Stimulated activated naive CD8-positive, alpha-beta T cell treated with anti-CD3 and anti-CD28 coated beads, Interleukin-15, amount 100 ng/mL, for 72 hours (primary cell): Measurements from ENCODE around the gene DRD2.

ENCODE experiments used
- ATAC-seq: fragments of 150-1000 bp; cut with Tn5 transposase; 2 replicates; pipeline ENCODE4 v1.10.0; 2021; ENCODE audit warnings: mild to moderate bottlenecking, moderate library complexity
- DNase-seq, 2 donors: peaks; one replicate each; pipeline ENCODE4 v3.0.0; 2021 to 2022
- H3K27ac Mint-ChIP-seq, 2 donors: one replicate each; pipeline ENCODE4 v1.8.0; 2022; ENCODE audit warnings: mild to moderate bottlenecking in 2 of 2, mixed read lengths in 2 of 2, moderate library complexity in 2 of 2
- H3K27me3 Mint-ChIP-seq: one replicate; pipeline ENCODE4 v1.8.0; 2022; ENCODE audit warnings: mixed read lengths
- H3K4me1 Mint-ChIP-seq: one replicate; pipeline ENCODE4 v1.8.0; 2022; ENCODE audit warnings: mild to moderate bottlenecking, mixed read lengths
- H3K4me3 Mint-ChIP-seq, 2 donors: one replicate each; pipeline ENCODE4 v1.8.0; 2022; ENCODE audit warnings: mild to moderate bottlenecking in 2 of 2, mixed read lengths in 2 of 2, moderate library complexity in 1 of 2
- H3K9me3 Mint-ChIP-seq, 2 donors: one replicate each; pipeline ENCODE4 v1.8.0; 2022; ENCODE audit warnings: mixed read lengths in 2 of 2

The DRD2 gene

DNA sequence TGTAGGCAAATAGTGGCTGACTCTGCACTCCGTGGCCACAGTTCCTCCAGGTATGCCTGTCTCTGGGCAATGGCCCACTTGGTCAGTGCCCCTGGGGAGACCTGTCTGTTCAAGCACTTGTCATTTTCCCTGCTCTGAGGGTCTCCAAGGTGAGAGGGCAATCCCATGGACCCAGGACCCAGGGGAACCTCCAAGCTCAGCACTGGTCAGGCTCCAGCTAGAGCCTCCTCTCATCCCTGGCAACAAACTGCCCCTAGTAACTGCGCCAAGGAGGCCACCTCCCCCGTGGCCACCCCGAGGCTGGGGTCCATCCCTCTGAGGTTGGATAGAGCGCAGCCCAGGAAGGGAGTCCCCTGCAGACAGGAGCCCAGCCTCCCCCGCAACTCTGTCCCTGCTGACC is 88.3 kb downstream of the DRD2 start:
- DNase-seq (no peak), ATAC-seq (peak; percentile 18)
- no peaks in the 10 kb centered on the region for H3K9me3 Mint-ChIP-seq
- H3K27ac Mint-ChIP-seq: no peak overlapping the region
- H3K27me3 Mint-ChIP-seq: no peaks in the 10 kb centered on the region
- H3K4me1 Mint-ChIP-seq: no peaks in the 10 kb centered on the region
- H3K4me3 Mint-ChIP-seq: no peak overlapping the region

DNA sequence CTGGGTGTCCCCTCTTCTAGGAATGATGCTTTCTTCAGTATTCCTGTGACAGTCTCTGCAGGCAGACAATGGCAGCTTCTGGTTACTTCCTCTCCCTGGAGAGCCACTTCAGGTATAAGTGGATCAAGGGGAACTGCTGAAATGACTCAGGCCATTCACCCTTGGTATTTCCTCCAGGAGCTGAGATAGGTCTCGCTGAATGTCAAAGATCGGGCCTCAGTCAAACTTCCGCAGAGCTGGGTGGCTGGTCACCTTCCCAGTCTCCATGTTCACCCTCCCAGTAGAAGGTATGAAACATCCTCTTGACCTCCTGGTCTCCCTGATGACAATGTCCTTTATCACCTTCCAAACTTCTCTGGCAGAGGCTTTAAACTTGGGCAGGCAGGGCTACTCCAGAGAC is 89.4 kb downstream of the DRD2 start:
- H3K27ac Mint-ChIP-seq: no peak overlapping the region
- no peaks in the 10 kb centered on the region for H3K4me1 Mint-ChIP-seq
- no peaks in the 10 kb centered on the region for H3K27me3 Mint-ChIP-seq
- H3K4me3 Mint-ChIP-seq: no peak overlapping the region
- ATAC-seq: no peak
- DNase-seq: no peak
- H3K9me3 Mint-ChIP-seq: no peaks in the 10 kb centered on the region

DNA sequence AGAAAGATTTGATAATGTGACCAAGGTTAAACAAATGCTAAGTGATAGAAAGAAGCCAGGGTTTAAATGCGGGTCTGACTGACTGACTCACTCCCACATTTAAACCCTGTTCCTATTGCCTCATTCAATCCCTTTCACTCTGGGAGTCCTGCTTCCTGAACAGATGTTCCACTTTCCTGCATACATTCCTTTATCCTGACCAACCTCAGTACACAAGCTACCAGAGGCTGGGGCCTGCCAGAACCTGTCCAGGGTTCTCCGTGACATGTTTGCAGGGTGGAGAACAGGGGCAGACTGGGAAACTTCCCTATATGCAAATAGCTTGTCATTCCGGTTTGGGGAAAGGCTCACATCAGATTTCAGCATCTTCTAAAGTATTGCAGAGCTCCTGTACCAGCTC is 90.6 kb downstream of the DRD2 start:
- no peak overlapping the region for H3K4me3 Mint-ChIP-seq
- ATAC-seq (no peak), DNase-seq (no peak)
- no peak overlapping the region for H3K27ac Mint-ChIP-seq
- H3K9me3 Mint-ChIP-seq: no peaks in the 10 kb centered on the region
- H3K4me1 Mint-ChIP-seq: no peaks in the 10 kb centered on the region
- no peaks in the 10 kb centered on the region for H3K27me3 Mint-ChIP-seq

DNA sequence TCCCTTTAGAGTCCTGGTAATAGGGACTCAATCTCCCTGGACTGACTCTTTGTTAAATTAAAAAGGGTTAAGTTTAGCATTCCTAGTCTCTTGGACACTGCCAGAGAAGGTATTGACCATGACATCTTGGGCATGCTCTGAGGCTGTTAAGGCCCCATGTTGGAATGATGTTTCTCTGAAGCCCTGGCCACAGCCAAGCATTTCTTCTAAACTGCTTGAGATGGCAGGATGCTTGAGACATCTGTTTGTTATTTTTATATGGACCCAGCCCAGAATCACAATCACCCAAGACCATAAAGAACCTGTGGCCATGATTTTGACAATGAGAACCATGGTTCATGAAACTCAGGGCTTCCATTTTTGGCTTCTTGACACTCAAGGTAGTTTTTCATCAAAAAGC is 93.1 kb downstream of the DRD2 start:
- no peaks in the 10 kb centered on the region for H3K4me1 Mint-ChIP-seq
- no peaks in the 10 kb centered on the region for H3K27me3 Mint-ChIP-seq
- no peak for ATAC-seq
- no peaks in the 10 kb centered on the region for H3K9me3 Mint-ChIP-seq
- H3K27ac Mint-ChIP-seq: no peak overlapping the region
- no peak for DNase-seq
- no peak overlapping the region for H3K4me3 Mint-ChIP-seq

DNA sequence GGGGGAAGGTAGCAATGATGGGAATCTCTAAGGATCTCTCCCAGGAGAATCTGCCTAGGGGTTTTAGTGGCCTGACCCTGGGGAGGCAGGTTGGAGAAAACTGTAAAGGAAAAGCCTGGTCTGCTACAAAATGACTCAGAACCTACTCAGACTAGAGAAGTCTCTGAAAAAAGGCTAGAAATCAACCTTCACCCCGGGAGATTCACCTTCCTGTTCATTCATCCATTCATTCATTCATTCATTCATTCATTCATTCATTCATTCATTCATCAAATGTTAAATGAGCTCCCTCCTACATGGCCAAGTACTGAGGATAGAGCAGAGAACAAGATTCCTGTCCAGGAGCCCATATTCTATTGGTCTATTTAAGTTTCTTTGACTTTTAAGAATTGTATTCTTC is 96.5 kb downstream of the DRD2 start:
- ATAC-seq: no peak
- no peaks in the 10 kb centered on the region for H3K4me1 Mint-ChIP-seq
- no peak for DNase-seq
- H3K9me3 Mint-ChIP-seq: no peaks in the 10 kb centered on the region
- no peaks in the 10 kb centered on the region for H3K27me3 Mint-ChIP-seq
- no peak overlapping the region for H3K4me3 Mint-ChIP-seq
- H3K27ac Mint-ChIP-seq: no peak overlapping the region

DNA sequence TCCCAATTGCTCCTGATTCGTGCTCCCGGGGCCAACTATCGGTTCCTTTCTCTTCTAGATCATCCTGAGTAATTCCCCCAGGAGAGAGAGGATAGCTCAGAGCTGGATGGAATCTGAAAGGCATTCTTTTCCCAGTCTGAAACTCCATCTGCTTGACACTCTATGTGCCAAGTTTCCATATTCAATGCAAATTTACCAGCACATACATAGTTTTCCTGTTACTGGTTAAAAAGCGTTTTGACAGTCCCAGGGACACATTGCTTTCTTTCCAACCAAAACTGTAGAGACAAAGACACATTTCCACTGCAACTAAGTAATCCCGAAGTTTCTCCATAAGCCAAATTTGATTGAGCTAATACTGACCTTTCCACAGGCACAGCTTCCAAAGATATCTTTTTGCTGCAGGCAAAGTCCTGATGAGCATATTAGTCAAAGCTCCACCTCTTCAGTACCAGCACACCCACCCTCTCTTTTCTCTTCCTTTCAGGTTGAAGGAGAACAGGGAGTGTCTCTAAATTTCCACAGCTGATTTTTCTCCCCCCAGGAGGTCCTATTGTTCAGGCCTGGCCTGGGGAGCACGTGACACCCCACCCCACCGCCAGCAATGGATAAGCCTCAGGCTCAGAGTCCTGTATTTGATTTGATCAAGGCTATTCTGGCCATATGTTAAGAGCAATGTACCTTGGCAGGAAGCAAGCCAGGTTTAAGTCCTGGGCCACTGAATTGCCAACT is 97.4 kb downstream of the DRD2 start:
- DNase-seq: no peak

DNA sequence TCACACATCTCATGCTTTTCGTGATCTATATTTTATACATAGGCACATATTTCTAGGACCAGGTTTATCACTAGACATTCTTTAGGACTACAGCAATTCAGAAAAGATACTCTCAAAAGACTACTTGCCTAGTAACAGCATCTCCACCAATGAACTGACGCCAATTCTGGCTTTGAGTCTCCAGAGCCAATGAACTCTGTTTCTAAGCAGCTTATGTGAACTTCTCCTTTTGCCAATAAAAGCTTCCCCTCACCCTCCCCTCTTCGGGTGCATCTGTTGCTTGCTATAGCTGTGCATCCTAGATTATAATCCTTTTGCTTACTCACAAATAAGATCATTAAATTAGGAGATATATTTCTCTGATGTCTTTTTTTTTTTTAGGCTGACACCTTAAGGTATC is 99.0 kb downstream of the DRD2 start:
- H3K4me1 Mint-ChIP-seq: no peaks in the 10 kb centered on the region
- ATAC-seq (no peak), DNase-seq (no peak)
- H3K27me3 Mint-ChIP-seq: no peaks in the 10 kb centered on the region
- no peak overlapping the region for H3K27ac Mint-ChIP-seq
- H3K4me3 Mint-ChIP-seq: no peak overlapping the region
- no peaks in the 10 kb centered on the region for H3K9me3 Mint-ChIP-seq

More for the DNA sequence above, 97.4 kb downstream of the DRD2 start:
- no peak for ATAC-seq
- H3K27me3 Mint-ChIP-seq: no peaks in the 10 kb centered on the region
- peak overlapping the region in 1 of 2 donors; percentile 8 for H3K27ac Mint-ChIP-seq
- H3K4me3 Mint-ChIP-seq: no peak overlapping the region
- H3K4me1 Mint-ChIP-seq: no peaks in the 10 kb centered on the region
- H3K9me3 Mint-ChIP-seq: no peaks in the 10 kb centered on the region

DNA sequence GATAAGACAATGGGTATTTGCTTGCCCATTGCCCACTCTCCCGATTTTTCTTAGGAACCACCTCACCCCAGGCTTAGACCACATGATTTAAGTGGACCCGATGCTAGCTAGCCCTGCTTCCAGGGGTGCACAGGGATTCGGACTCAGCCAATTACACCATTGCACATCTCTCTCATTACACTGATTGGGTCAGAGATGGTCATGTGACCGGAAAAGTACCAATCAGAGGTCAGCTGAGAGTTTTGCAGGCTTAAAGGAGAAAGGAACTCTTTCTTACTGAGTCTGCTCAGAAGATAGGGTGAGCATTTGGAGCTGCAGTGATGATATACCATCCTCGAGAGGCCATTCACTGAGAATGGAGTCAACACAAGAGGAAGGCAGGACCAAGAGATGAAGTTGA is 99.8 kb downstream of the DRD2 start:
- no peak for ATAC-seq
- DNase-seq: no peak
- Mint-ChIP-seq H3K4me1 (no peaks in the 10 kb centered on the region), H3K27me3 (no peaks in the 10 kb centered on the region), H3K9me3 (no peaks in the 10 kb centered on the region), H3K27ac (no peak overlapping the region), H3K4me3 (no peak overlapping the region)

DNA sequence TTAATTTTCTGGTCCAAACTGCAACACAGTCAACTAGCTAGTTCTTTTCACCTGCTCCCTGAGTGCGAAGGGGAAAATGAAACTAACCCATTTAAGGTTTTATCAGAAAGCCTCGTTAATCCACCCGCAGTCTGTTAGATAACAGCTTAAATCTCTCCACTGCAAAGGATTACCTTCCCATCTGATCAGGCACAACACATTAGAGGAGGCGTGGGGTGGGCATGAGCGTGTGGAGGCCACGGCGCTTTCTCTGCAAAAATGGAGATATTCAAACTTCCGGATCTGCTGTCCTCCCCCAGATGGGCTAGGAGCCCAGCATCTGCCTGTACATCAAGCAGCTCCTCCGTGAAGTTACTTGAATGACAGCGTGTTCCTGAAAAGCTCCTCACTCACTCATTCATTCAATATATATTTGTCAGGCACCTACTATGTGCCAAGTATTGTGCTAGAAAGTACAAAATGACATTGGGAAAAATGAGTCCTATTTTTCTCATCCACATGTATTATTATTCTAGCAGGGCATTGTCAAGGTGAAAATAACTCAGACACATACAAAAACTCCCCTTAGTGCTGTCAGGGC is 101.1 kb downstream of the DRD2 start:
- Mint-ChIP-seq H3K27ac (peak overlapping the region in 1 of 2 donors; percentile 28), H3K9me3 (no peaks in the 10 kb centered on the region)

DNA sequence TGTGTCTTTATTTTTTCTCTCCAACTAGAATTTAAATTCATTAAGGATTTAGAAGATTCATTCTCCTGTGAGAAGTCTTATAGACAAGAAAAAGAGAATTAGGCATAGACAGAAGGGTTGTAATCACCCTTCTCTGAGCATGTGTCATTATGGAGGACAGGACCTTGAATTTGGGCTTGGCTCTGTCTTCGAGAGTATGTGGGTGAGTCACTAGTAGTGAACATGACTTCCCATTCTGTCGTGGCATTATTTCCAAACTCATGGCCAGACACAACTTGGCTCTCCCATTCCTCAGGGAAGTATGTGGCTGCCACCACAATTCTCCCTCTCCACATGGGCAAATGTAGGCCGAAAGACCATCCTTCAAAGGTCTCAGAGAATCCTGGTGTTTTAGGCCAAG is 101.9 kb downstream of the DRD2 start:
- no peaks in the 10 kb centered on the region for H3K27me3 Mint-ChIP-seq
- H3K27ac Mint-ChIP-seq: no peak overlapping the region
- ATAC-seq: no peak
- H3K4me3 Mint-ChIP-seq: no peak overlapping the region
- no peak for DNase-seq
- no peaks in the 10 kb centered on the region for H3K4me1 Mint-ChIP-seq
- no peaks in the 10 kb centered on the region for H3K9me3 Mint-ChIP-seq

More for the DNA sequence above, 101.1 kb downstream of the DRD2 start:
- Mint-ChIP-seq H3K4me1 (no peaks in the 10 kb centered on the region), H3K27me3 (no peaks in the 10 kb centered on the region), H3K4me3 (no peak overlapping the region)
- no peak for DNase-seq
- no peak for ATAC-seq

DNA sequence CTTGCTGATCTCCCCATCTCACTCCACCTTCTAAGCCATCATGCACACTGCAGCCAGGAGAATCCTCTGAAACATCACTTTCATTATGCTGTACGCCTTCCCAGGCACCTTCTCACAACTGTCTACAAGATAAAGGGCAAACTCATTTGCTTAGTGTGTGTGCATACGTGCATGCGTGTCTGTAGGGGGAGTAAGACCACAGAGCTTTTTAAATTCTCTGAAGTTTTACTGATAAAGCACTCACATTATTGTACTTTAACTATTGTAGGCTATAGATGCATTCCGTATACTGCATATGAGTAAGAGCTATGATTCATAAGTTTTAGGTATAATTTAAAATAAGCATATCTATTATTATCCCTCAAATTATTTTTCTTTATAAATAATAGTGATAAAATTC is 102.9 kb downstream of the DRD2 start:
- ATAC-seq (no peak), DNase-seq (no peak)
- H3K4me3 Mint-ChIP-seq: no peak overlapping the region
- H3K9me3 Mint-ChIP-seq: no peaks in the 10 kb centered on the region
- H3K27ac Mint-ChIP-seq: no peak overlapping the region
- H3K4me1 Mint-ChIP-seq: no peaks in the 10 kb centered on the region
- no peaks in the 10 kb centered on the region for H3K27me3 Mint-ChIP-seq

DNA sequence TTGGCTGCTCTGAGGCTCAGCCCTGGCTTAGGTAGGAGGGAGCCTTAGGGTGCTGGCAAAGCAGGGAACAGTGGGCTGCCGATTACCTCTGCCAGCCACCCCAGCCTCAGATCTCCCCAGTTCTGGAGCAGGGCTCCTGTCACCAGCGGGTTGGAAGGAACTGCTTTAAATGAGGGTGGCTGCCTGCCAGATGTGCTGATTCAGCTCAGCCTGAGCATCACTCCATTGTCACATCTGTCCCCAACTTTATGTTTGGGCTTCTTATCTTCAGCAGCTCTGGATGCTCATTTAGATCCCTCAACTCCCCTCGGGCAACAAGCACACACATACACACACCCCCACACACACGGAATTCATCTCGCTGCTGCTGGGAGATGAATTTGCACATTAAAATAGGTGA is 104.6 kb downstream of the DRD2 start:
- Mint-ChIP-seq H3K4me3 (no peak overlapping the region), H3K4me1 (peaks cover 11% of the 10 kb centered on the region), H3K9me3 (no peaks in the 10 kb centered on the region), H3K27ac (no peak overlapping the region), H3K27me3 (no peaks in the 10 kb centered on the region)
- ATAC-seq (no peak), DNase-seq (no peak)

DNA sequence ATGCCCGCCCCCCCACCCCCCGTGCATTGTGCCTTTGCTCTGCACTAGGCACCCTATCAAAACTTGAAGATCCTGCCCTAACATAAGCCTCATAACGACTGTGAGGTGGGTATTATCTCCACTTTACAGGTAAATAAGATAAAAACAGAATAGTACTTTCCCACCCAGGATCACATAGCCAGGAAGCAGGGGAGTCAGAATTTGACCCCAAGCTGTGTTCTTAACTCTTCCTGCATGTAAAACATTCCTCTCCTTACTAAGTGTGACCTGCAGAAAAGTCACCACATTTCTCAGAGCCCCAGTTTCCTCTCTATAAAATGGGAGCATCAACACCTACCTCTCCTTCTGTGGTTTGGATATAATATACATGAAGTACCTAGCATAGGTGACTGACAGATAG is 105.8 kb downstream of the DRD2 start:
- no peak overlapping the region for H3K4me3 Mint-ChIP-seq
- ATAC-seq (no peak), DNase-seq (no peak)
- H3K9me3 Mint-ChIP-seq: no peaks in the 10 kb centered on the region
- H3K27me3 Mint-ChIP-seq: no peaks in the 10 kb centered on the region
- no peak overlapping the region for H3K27ac Mint-ChIP-seq
- H3K4me1 Mint-ChIP-seq: peaks cover 20% of the 10 kb centered on the region

DNA sequence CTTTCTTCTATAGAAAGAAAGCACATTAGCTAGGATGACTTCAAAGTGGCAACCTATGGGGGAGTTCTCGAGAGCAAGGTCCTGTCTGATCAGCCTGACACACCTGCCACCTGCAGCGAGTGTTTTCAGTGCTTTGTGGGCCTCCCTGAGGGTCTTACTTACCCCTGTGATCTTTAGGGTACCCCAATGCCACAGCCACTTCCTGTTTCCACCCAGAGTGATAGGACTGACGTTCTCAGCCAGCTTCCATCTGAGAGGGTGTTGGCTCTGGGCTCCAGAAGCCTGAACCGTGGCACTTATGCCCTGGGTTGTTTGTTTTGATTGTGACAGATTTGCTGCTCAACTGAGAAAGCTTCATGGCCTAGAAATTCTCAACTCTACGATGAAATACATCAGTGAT is 109.3 kb downstream of the DRD2 start:
- peak; percentile 49 for ATAC-seq
- H3K4me3 Mint-ChIP-seq: no peak overlapping the region

DNA sequence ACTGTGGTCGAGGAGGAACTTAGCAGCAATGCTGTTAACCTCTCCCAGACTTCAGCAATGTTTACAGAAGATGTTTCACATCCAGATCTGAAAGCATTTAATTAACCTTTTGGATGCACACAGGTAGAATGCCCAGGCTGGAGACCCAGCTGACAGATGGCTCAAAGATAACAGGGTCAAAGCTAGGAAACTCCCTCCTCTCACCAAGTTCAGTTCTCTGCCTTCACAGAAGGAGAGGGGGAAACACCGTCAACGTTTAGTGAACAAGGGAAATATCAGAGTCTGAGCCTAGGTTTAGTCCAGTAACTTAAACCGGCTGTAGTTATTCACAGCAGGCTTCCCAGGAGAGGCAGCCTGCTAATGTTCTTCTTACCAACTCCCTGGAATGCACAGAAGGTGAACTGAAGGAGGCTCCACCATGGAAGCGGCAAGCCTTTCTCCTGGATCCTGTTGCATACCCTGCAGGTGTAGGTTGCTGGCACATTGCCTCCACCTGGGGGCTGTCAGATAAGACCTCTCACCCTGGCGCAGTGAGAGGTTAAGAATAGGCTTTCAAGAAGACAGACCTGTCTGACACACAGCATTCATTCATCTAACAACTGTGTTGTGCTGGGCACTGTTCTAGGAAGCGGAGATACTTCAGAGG is 111.1 kb downstream of the DRD2 start:
- no peak for DNase-seq
- H3K27ac Mint-ChIP-seq: no peak overlapping the region
- peaks cover 32% of the 10 kb centered on the region for H3K4me1 Mint-ChIP-seq
- H3K9me3 Mint-ChIP-seq: no peaks in the 10 kb centered on the region
- H3K4me3 Mint-ChIP-seq: no peak overlapping the region
- no peaks in the 10 kb centered on the region for H3K27me3 Mint-ChIP-seq
- no peak for ATAC-seq

More for the DNA sequence above, 109.3 kb downstream of the DRD2 start:
- Mint-ChIP-seq H3K27me3 (no peaks in the 10 kb centered on the region), H3K4me1 (peaks cover 32% of the 10 kb centered on the region), H3K27ac (peak overlapping the region in 1 of 2 donors; percentile 57), H3K9me3 (no peaks in the 10 kb centered on the region)
- DNase-seq: no peak

DNA sequence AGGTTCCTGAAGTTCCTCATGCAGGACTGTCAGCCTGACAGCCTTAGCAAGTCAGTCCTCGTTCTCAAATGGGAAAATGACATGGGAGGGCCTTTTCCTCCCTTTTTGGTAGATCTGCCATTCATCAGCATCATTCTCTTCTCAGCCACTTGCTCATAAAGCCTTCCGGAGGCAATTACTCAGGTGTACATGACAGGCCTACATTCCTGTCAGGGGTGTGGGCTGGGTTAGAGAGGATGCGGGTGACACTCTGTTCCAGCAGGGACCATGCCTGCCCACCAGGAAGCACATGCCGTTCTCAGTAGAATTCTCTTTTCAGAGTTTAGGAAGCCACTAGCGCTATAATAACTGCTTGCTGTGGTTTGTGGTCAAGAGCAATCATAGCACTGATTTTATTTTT is 111.8 kb downstream of the DRD2 start:
- Mint-ChIP-seq H3K9me3 (no peaks in the 10 kb centered on the region), H3K27me3 (no peaks in the 10 kb centered on the region), H3K27ac (no peak overlapping the region), H3K4me3 (no peak overlapping the region), H3K4me1 (peaks cover 32% of the 10 kb centered on the region)
- no peak for DNase-seq
- peak; percentile 47 for ATAC-seq
